ENCODE results near the gene INO80E. TPM values are rescaled to one million over a fixed set of nuclear protein-coding genes. Genes with fewer than 3 reads are reported as not detected.

Gene INO80E
- polyA plus RNA-seq, 2 of the 4 experiments (the other 2 are of a cell fraction), result 41.3 to 89.0 TPM

DNA sequence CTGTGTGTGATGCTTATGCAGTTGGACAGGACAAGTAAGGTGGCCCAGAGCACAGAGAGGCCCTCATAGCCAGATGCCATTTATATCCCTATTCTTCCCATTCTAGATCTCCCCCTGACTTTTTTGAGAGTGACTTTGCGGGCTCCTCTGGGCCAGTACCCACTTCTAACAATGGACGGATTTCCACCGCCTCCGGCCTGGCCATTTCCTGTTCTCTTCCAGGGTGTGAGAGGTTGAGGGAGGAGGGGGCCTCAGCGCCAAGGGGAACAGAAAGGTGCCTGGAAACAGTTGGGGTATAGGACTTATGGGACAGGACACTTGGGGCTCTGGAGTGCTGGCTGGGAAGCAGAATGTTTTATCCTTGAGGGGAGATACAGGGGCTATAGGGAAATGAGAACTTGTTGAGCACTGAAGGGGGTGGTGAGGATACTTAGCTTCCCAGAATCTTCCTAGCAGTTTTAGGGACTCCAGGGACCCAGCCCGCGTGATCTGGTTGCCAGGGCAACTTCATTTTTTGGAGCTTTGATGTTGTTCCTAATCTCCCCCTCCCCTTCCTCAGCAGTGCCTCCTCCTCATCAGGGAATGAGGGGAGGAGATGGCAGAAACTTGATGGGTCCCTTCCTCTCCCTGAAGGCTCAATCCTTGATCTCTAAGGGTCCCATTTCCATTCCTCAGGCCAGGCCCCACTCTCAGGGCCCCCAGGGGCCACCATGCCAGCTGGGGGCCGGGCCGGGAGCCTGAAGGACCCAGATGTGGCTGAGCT lies 18.8 kb upstream of the INO80E start:
- H3K4me2 ChIP-seq, result no peak overlapping the region; the same call in 2 of the 3 replicates
- POLR2A ChIA-PET, result no interaction called here
- peaks cover 19% of the 10 kb centered on the region for H3K4me1 ChIP-seq
- TF ChIP-seq JUN (IDR thresholded peaks at IDR 0.05) (no peak), MAFK (IDR thresholded peaks at IDR 0.05; ENCODE audit: partially characterized antibody) (no peak), ZFP36 (IDR thresholded peaks at IDR 0.05; ENCODE audit: borderline replicate concordance, partially characterized antibody) (no peak), ZNF302 (CRISPR knock-in tag; IDR thresholded peaks at IDR 0.05) (no peak), RARB (CRISPR knock-in tag; IDR thresholded peaks at IDR 0.05) (no peak), FOXS1 (CRISPR knock-in tag; IDR thresholded peaks at IDR 0.05) (no peak), CBX2 (IDR thresholded peaks at IDR 0.05; ENCODE audit: borderline replicate concordance, low read depth) (no peak), EHF (CRISPR knock-in tag; IDR thresholded peaks at IDR 0.05) (no peak), RAD21 (conservative IDR thresholded peaks at IDR 0.05 in 1 of 2, IDR thresholded peaks at IDR 0.05 in 1 of 2) (no peak), CHD4 (IDR thresholded peaks at IDR 0.05; ENCODE audit: borderline replicate concordance) (no peak), MAZ (IDR thresholded peaks at IDR 0.05; ENCODE audit: borderline replicate concordance, low read depth, low read length) (no peak), FOSL2 (IDR thresholded peaks at IDR 0.05) (no peak), FOSL2 (CRISPR knock-in tag; IDR thresholded peaks at IDR 0.05) (no peak), TP53 (CRISPR knock-in tag; IDR thresholded peaks at IDR 0.05) (no peak), MYC (IDR thresholded peaks at IDR 0.05; ENCODE audit: borderline replicate concordance, low read length) (no peak)
- CTCF ChIA-PET, result interaction anchor here (1.1 to 1.7 kb wide), 4 partner anchors 16 to 78 kb away, joined by 3 to 7 read pairs (median 4); partner anchors contain the start of gene SEZ6L2
- FAIRE-seq, result no peak
- H3K9me3 ChIP-seq, result peaks cover 4% of the 10 kb centered on the region; the same call in 1 of the 3 replicates
- no peak for ATAC-seq
- H3K4me3 ChIP-seq, result no peak overlapping the region
- H3K27ac ChIP-seq, result no peak overlapping the region
- WGBS (ENCODE audit: missing lambda C conversion rate), result 94% methylated on average over 8 of the region's 9 CpGs
- DNase-seq (ENCODE audit: low read depth in 1 of 2, low spot score in 1 of 2), result no peak

GRCh38 chr16:29978081-29978480 lies 18.0 kb upstream of the INO80E start:
- Histone ChIP-seq H3K4me2 (no peak overlapping the region), H3K9me3 (peaks cover 1% of the 10 kb centered on the region; the same call in 1 of the 3 replicates), H3K4me3 (no peak overlapping the region), H3K4me1 (peaks cover 19% of the 10 kb centered on the region), H3K27ac (no peak overlapping the region)
- DNase-seq (ENCODE audit: low read depth in 1 of 2, low spot score in 1 of 2) (no peak), ATAC-seq (no peak), FAIRE-seq (no peak)
- ChIA-PET CTCF (interaction anchor here (0.6 to 1.4 kb wide), 7 partner anchors 19 to 277 kb away, joined by 3 to 4 read pairs (median 3); partner anchors contain the start of genes CDIPT and SEZ6L2), POLR2A (no interaction called here)
- TF ChIP-seq PBX3 (IDR thresholded peaks at IDR 0.05) (no peak), EP300 (IDR thresholded peaks at IDR 0.05) (no peak), CBX2 (IDR thresholded peaks at IDR 0.05; ENCODE audit: borderline replicate concordance, low read depth) (no peak), USF2 (IDR thresholded peaks at IDR 0.05) (no peak), FOSB (CRISPR knock-in tag; IDR thresholded peaks at IDR 0.05) (no peak), SREBF2 (IDR thresholded peaks at IDR 0.05) (no peak), TFCP2L1 (CRISPR knock-in tag; IDR thresholded peaks at IDR 0.05) (no peak), NPAS2 (CRISPR knock-in tag; IDR thresholded peaks at IDR 0.05; ENCODE audit: borderline replicate concordance) (no peak), POLR2AphosphoS2 (conservative IDR thresholded peaks at IDR 0.05; ENCODE audit: low read length) (no peak), HDAC2 (IDR thresholded peaks at IDR 0.05) (no peak), HOXB5 (CRISPR knock-in tag; IDR thresholded peaks at IDR 0.05) (no peak), BHLHE40 (IDR thresholded peaks at IDR 0.05; ENCODE audit: low read depth, low read length) (no peak)
- TF ChIP-seq, protein P1, sequence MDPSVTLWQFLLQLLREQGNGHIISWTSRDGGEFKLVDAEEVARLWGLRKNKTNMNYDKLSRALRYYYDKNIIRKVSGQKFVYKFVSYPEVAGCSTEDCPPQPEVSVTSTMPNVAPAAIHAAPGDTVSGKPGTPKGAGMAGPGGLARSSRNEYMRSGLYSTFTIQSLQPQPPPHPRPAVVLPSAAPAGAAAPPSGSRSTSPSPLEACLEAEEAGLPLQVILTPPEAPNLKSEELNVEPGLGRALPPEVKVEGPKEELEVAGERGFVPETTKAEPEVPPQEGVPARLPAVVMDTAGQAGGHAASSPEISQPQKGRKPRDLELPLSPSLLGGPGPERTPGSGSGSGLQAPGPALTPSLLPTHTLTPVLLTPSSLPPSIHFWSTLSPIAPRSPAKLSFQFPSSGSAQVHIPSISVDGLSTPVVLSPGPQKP (IDR thresholded peaks at IDR 0.05; ENCODE audit: low read depth, low read length), result no peak
- TF ChIP-seq, protein P2, sequence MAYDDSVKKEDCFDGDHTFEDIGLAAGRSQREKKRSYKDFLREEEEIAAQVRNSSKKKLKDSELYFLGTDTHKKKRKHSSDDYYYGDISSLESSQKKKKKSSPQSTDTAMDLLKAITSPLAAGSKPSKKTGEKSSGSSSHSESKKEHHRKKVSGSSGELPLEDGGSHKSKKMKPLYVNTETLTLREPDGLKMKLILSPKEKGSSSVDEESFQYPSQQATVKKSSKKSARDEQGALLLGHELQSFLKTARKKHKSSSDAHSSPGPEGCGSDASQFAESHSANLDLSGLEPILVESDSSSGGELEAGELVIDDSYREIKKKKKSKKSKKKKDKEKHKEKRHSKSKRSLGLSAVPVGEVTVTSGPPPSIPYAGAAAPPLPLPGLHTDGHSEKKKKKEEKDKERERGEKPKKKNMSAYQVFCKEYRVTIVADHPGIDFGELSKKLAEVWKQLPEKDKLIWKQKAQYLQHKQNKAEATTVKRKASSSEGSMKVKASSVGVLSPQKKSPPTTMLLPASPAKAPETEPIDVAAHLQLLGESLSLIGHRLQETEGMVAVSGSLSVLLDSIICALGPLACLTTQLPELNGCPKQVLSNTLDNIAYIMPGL (CRISPR knock-in tag; IDR thresholded peaks at IDR 0.05; ENCODE audit: borderline replicate concordance), result no peak
- 96% methylated on average over 9 of the region's 9 CpGs for WGBS (ENCODE audit: missing lambda C conversion rate)

All from A549 (cell line).